GM23338 (cell line): ENCODE data around the gene DCTN5. TPM values are rescaled to one million over a fixed set of nuclear protein-coding genes. Genes with fewer than 3 reads are reported as not detected.

Experiments used
- ATAC-seq: fragments of 200-7000 bp; cut with Tn5 transposase; 3 replicates; pipeline ENCODE4 v1.9.1; 2020
- DNase-seq: peaks from one replicate; pipeline ENCODE4 v3.0.0-alpha.2; 2015; ENCODE audit warnings: low spot score
- H2AFZ ChIP-seq: fragments of 200-600 bp; sonication (generic); 2 replicates; pipeline ENCODE4 v1.8.0; 2016; ENCODE audit warnings: antibody characterized with exemption, mild to moderate bottlenecking, moderate library complexity
- H3F3A ChIP-seq: fragments of 200-600 bp; sonication (generic); replicated peaks from 2 replicates; pipeline ENCODE4 v1.8.0; 2017; ENCODE audit warnings: antibody characterized with exemption, mixed run types, low read depth
- H3K27ac ChIP-seq: fragments of 200-600 bp; sonication (generic); 2 replicates; pipeline ENCODE4 v1.6.1; 2016; ENCODE audit warnings: low read depth
- H3K27me3 ChIP-seq: fragments of 200-600 bp; sonication (generic); 2 replicates; pipeline ENCODE4 v1.8.0; 2016; ENCODE audit warnings: mild to moderate bottlenecking, mixed run types, moderate library complexity; ENCODE audit not compliant: insufficient read depth
- H3K36me3 ChIP-seq: fragments of 200-600 bp; sonication (generic); 2 replicates; pipeline ENCODE4 v1.8.0; 2016; ENCODE audit warnings: mild to moderate bottlenecking; ENCODE audit not compliant: insufficient read depth
- H3K4me1 ChIP-seq: fragments of 200-600 bp; sonication (generic); 2 replicates; pipeline ENCODE4 v1.8.0; 2016; ENCODE audit warnings: mild to moderate bottlenecking, moderate library complexity; ENCODE audit not compliant: insufficient read depth
- H3K4me2 ChIP-seq: fragments of 200-600 bp; sonication (generic); 2 replicates; pipeline ENCODE4 v1.7.1; 2017; ENCODE audit warnings: mixed run types
- H3K4me3 ChIP-seq: fragments of 200-600 bp; sonication (generic); 2 replicates; pipeline ENCODE4 v1.6.1; 2016; ENCODE audit warnings: mixed run types
- H3K79me2 ChIP-seq: fragments of 200-600 bp; sonication (generic); replicated peaks from 2 replicates; pipeline ENCODE4 v1.8.0; 2017; ENCODE audit warnings: mild to moderate bottlenecking; ENCODE audit not compliant: insufficient read depth
- H3K9me2 ChIP-seq: fragments of 200-600 bp; sonication (generic); 2 replicates; pipeline ENCODE4 v1.8.0; 2017; ENCODE audit not compliant: insufficient read depth
- H4K20me1 ChIP-seq: fragments of 200-600 bp; sonication (generic); replicated peaks from 2 replicates; pipeline ENCODE4 v1.8.0; 2017; ENCODE audit warnings: mild to moderate bottlenecking; ENCODE audit not compliant: insufficient read depth
- H3K27ac Mint-ChIP-seq: 2 replicates; pipeline ENCODE4 v1.8.0; 2020; ENCODE audit warnings: inconsistent platforms, mild to moderate bottlenecking, moderate library complexity, mixed read lengths
- H3K27me3 Mint-ChIP-seq: 3 replicates; pipeline ENCODE4 v1.8.0; 2022; ENCODE audit warnings: low read depth, mild to moderate bottlenecking, moderate library complexity, mixed read lengths, inconsistent platforms; ENCODE audit not compliant: insufficient read depth, poor library complexity
- H3K36me3 Mint-ChIP-seq: 3 replicates; pipeline ENCODE4 v1.8.0; 2021; ENCODE audit warnings: low read depth, mild to moderate bottlenecking, inconsistent platforms, moderate library complexity, mixed read lengths
- H3K4me1 Mint-ChIP-seq: 3 replicates; pipeline ENCODE4 v1.8.0; 2020; ENCODE audit warnings: mild to moderate bottlenecking, inconsistent platforms, mixed read lengths
- H3K4me3 Mint-ChIP-seq: 3 replicates; pipeline ENCODE4 v1.8.0; 2021; ENCODE audit warnings: moderate library complexity, mild to moderate bottlenecking, inconsistent platforms, mixed read lengths
- H3K9me3 Mint-ChIP-seq: 3 replicates; pipeline ENCODE4 v1.8.0; 2020; ENCODE audit warnings: moderate library complexity, mild to moderate bottlenecking, inconsistent platforms, mixed read lengths
- CREB1 ChIP-seq: fragments of 250-450 bp; sonication (Bioruptor Pico); IDR thresholded peaks from 2 replicates; pipeline ENCODE4 v1.5.0; 2020; ENCODE audit warnings: low read depth, mild to moderate bottlenecking, moderate library complexity
- EZH2 ChIP-seq: fragments of 200-600 bp; sonication (generic); IDR thresholded peaks from one replicate; pipeline ENCODE4 v1.8.0; 2017; ENCODE audit warnings: antibody characterized with exemption, mild to moderate bottlenecking, low read depth; ENCODE audit not compliant: unreplicated experiment
- EZH2phosphoT487 ChIP-seq: fragments of 200-600 bp; sonication (generic); IDR thresholded peaks from one replicate; pipeline ENCODE4 v1.8.1; 2018; ENCODE audit warnings: antibody characterized with exemption; ENCODE audit not compliant: unreplicated experiment
- JUNB ChIP-seq: IDR thresholded peaks from one replicate; pipeline ENCODE4 v1.6.1; 2016; ENCODE audit warnings: antibody characterized with exemption; ENCODE audit not compliant: unreplicated experiment
- NANOG ChIP-seq: IDR thresholded peaks from 2 replicates; pipeline ENCODE4 v1.6.1; 2016; ENCODE audit warnings: antibody characterized with exemption, borderline replicate concordance
- POLR2AphosphoS5 ChIP-seq: IDR thresholded peaks from 2 replicates; pipeline ENCODE4 v1.6.1; 2016; ENCODE audit warnings: antibody characterized with exemption, low read depth
- STAT1 ChIP-seq: IDR thresholded peaks from one replicate; pipeline ENCODE4 v1.6.1; 2016; ENCODE audit warnings: antibody characterized with exemption; ENCODE audit not compliant: unreplicated experiment
- ZNF114 ChIP-seq: fragments of 250-450 bp; sonication (Bioruptor Pico); IDR thresholded peaks from 2 replicates; pipeline ENCODE4 v1.5.0; 2020; ENCODE audit warnings: mild to moderate bottlenecking, moderate library complexity
- ZNF331 ChIP-seq: fragments of 250-450 bp; sonication (Bioruptor Pico); IDR thresholded peaks from 2 replicates; pipeline ENCODE4 v1.5.0; 2020; ENCODE audit warnings: low read depth, mild to moderate bottlenecking, moderate library complexity
- polyA plus RNA-seq: library from polyadenylated mRNA; unstranded; fragments of >200 nt; fragmentation: Nextera tagmentation; extraction: Ambion mirVana; gene quantifications from 2 replicates; pipeline ENCODE4 v1.2.1, GENCODE V29; 2016
- total RNA-seq: library from RNA; depleted of rRNA; stranded (reverse); fragments of >200 nt; shearing (Covaris generic); gene quantifications from 2 replicates; pipeline ENCODE4 v1.2.3, GENCODE V29; 2014
- TF ChIP-seq, protein P1 (sequence below): fragments of 250-450 bp; sonication (Bioruptor Pico); IDR thresholded peaks from 2 replicates; pipeline ENCODE4 v1.5.0; 2020; ENCODE audit warnings: mild to moderate bottlenecking, moderate library complexity
- TF ChIP-seq, protein P2 (sequence below): IDR thresholded peaks from one replicate; pipeline ENCODE4 v1.6.1; 2018; ENCODE audit warnings: antibody characterized with exemption; ENCODE audit not compliant: unreplicated experiment
- TF ChIP-seq, protein P3 (sequence below), 2 experiments: fragments of 200-600 bp in 1 of 2; sonication (generic) in 1 of 2; conservative IDR thresholded peaks; 2 replicates each; pipeline versions ENCODE4 v1.5.1 to v1.6.1; 2016 to 2017; ENCODE audit warnings: antibody characterized with exemption in 2 of 2, low read depth in 2 of 2, mild to moderate bottlenecking in 2 of 2, moderate library complexity in 1 of 2
- TF ChIP-seq, protein P4 (sequence below): IDR thresholded peaks from 2 replicates; pipeline ENCODE4 v1.6.1; 2016; ENCODE audit warnings: antibody characterized with exemption

DCTN5 gene
- total and polyA plus RNA-seq, 2 experiments from 2014 or later = 11.5 to 69.6 TPM

DNA sequence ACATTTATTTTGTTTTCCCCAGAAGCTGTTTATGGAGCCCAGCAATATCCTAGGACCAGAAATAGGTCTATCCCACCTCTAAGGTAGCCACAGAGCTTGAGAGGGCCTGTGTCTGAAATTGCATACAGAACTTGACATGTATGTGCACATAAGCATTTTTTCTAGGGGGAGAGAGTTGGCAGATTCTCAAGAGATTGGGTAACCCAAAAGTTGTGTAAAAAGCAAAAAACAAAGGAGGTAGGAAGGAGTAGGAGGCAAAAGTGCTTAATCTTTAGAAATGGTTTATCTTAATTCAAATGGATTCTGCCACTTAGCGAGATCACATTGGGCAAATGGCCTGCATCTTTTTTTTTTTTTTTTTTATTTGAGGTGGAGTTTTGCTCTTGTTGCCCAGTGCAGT is 40.9 kb downstream of the DCTN5 start:
- no peaks in the 10 kb centered on the region for H3K27me3 ChIP-seq
- H3F3A ChIP-seq = peaks cover 24% of the 10 kb centered on the region; the same call in 1 of the 2 replicates
- peaks cover 54% of the 10 kb centered on the region for H3K79me2 ChIP-seq
- H4K20me1 ChIP-seq = peaks cover 37% of the 10 kb centered on the region
- no peak overlapping the region for H3K4me3 Mint-ChIP-seq
- H2AFZ ChIP-seq = no peak overlapping the region
- TF ChIP-seq STAT1 (no peak), POLR2AphosphoS5 (no peak), JUNB (no peak), NANOG (no peak), EZH2 (no peak), ZNF114 (CRISPR knock-in tag) (no peak), EZH2phosphoT487 (no peak), ZNF331 (CRISPR knock-in tag) (no peak), CREB1 (CRISPR knock-in tag) (no peak)
- TF ChIP-seq, protein P1, sequence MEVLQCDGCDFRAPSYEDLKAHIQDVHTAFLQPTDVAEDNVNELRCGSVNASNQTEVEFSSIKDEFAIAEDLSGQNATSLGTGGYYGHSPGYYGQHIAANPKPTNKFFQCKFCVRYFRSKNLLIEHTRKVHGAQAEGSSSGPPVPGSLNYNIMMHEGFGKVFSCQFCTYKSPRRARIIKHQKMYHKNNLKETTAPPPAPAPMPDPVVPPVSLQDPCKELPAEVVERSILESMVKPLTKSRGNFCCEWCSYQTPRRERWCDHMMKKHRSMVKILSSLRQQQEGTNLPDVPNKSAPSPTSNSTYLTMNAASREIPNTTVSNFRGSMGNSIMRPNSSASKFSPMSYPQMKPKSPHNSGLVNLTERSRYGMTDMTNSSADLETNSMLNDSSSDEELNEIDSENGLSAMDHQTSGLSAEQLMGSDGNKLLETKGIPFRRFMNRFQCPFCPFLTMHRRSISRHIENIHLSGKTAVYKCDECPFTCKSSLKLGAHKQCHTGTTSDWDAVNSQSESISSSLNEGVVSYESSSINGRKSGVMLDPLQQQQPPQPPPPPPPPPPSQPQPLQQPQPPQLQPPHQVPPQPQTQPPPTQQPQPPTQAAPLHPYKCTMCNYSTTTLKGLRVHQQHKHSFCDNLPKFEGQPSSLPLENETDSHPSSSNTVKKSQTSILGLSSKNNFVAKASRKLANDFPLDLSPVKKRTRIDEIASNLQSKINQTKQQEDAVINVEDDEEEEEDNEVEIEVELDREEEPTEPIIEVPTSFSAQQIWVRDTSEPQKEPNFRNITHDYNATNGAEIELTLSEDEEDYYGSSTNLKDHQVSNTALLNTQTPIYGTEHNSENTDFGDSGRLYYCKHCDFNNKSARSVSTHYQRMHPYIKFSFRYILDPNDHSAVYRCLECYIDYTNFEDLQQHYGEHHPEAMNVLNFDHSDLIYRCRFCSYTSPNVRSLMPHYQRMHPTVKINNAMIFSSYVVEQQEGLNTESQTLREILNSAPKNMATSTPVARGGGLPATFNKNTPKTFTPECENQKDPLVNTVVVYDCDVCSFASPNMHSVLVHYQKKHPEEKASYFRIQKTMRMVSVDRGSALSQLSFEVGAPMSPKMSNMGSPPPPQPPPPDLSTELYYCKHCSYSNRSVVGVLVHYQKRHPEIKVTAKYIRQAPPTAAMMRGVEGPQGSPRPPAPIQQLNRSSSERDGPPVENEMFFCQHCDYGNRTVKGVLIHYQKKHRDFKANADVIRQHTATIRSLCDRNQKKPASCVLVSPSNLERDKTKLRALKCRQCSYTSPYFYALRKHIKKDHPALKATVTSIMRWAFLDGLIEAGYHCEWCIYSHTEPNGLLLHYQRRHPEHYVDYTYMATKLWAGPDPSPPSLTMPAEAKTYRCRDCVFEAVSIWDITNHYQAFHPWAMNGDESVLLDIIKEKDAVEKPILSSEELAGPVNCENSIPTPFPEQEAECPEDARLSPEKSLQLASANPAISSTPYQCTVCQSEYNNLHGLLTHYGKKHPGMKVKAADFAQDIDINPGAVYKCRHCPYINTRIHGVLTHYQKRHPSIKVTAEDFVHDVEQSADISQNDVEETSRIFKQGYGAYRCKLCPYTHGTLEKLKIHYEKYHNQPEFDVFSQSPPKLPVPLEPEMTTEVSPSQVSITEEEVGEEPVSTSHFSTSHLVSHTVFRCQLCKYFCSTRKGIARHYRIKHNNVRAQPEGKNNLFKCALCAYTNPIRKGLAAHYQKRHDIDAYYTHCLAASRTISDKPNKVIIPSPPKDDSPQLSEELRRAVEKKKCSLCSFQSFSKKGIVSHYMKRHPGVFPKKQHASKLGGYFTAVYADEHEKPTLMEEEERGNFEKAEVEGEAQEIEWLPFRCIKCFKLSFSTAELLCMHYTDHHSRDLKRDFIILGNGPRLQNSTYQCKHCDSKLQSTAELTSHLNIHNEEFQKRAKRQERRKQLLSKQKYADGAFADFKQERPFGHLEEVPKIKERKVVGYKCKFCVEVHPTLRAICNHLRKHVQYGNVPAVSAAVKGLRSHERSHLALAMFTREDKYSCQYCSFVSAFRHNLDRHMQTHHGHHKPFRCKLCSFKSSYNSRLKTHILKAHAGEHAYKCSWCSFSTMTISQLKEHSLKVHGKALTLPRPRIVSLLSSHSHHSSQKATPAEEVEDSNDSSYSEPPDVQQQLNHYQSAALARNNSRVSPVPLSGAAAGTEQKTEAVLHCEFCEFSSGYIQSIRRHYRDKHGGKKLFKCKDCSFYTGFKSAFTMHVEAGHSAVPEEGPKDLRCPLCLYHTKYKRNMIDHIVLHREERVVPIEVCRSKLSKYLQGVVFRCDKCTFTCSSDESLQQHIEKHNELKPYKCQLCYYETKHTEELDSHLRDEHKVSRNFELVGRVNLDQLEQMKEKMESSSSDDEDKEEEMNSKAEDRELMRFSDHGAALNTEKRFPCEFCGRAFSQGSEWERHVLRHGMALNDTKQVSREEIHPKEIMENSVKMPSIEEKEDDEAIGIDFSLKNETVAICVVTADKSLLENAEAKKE (CRISPR knock-in tag) = no peak
- TF ChIP-seq, protein P2, sequence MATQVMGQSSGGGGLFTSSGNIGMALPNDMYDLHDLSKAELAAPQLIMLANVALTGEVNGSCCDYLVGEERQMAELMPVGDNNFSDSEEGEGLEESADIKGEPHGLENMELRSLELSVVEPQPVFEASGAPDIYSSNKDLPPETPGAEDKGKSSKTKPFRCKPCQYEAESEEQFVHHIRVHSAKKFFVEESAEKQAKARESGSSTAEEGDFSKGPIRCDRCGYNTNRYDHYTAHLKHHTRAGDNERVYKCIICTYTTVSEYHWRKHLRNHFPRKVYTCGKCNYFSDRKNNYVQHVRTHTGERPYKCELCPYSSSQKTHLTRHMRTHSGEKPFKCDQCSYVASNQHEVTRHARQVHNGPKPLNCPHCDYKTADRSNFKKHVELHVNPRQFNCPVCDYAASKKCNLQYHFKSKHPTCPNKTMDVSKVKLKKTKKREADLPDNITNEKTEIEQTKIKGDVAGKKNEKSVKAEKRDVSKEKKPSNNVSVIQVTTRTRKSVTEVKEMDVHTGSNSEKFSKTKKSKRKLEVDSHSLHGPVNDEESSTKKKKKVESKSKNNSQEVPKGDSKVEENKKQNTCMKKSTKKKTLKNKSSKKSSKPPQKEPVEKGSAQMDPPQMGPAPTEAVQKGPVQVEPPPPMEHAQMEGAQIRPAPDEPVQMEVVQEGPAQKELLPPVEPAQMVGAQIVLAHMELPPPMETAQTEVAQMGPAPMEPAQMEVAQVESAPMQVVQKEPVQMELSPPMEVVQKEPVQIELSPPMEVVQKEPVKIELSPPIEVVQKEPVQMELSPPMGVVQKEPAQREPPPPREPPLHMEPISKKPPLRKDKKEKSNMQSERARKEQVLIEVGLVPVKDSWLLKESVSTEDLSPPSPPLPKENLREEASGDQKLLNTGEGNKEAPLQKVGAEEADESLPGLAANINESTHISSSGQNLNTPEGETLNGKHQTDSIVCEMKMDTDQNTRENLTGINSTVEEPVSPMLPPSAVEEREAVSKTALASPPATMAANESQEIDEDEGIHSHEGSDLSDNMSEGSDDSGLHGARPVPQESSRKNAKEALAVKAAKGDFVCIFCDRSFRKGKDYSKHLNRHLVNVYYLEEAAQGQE = no peak
- TF ChIP-seq, protein P3, sequence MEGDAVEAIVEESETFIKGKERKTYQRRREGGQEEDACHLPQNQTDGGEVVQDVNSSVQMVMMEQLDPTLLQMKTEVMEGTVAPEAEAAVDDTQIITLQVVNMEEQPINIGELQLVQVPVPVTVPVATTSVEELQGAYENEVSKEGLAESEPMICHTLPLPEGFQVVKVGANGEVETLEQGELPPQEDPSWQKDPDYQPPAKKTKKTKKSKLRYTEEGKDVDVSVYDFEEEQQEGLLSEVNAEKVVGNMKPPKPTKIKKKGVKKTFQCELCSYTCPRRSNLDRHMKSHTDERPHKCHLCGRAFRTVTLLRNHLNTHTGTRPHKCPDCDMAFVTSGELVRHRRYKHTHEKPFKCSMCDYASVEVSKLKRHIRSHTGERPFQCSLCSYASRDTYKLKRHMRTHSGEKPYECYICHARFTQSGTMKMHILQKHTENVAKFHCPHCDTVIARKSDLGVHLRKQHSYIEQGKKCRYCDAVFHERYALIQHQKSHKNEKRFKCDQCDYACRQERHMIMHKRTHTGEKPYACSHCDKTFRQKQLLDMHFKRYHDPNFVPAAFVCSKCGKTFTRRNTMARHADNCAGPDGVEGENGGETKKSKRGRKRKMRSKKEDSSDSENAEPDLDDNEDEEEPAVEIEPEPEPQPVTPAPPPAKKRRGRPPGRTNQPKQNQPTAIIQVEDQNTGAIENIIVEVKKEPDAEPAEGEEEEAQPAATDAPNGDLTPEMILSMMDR (conservative IDR thresholded peaks at IDR 0.05; ENCODE audit: low read depth in 2 of 2) = no peak
- TF ChIP-seq, protein P4, sequence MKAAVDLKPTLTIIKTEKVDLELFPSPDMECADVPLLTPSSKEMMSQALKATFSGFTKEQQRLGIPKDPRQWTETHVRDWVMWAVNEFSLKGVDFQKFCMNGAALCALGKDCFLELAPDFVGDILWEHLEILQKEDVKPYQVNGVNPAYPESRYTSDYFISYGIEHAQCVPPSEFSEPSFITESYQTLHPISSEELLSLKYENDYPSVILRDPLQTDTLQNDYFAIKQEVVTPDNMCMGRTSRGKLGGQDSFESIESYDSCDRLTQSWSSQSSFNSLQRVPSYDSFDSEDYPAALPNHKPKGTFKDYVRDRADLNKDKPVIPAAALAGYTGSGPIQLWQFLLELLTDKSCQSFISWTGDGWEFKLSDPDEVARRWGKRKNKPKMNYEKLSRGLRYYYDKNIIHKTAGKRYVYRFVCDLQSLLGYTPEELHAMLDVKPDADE = no peak
- H3K27ac ChIP-seq = no peak overlapping the region
- H3K4me1 ChIP-seq = peaks cover 13% of the 10 kb centered on the region; the same call in 1 of the 2 replicates
- no peak for DNase-seq
- H3K9me2 ChIP-seq = no peaks in the 10 kb centered on the region
- H3K27ac Mint-ChIP-seq = no peak overlapping the region
- no peak overlapping the region for H3K4me3 ChIP-seq
- no peaks in the 10 kb centered on the region for H3K9me3 Mint-ChIP-seq
- no peak overlapping the region for H3K4me2 ChIP-seq
- peaks cover 77% of the 10 kb centered on the region for H3K36me3 Mint-ChIP-seq
- ATAC-seq = no peak
- H3K36me3 ChIP-seq = peaks cover 63% of the 10 kb centered on the region
- peaks cover 16% of the 10 kb centered on the region for H3K4me1 Mint-ChIP-seq
- H3K27me3 Mint-ChIP-seq = peaks cover 18% of the 10 kb centered on the region
